ENCODE measurements around the gene SPN. TPM values are rescaled to one million over a fixed set of nuclear protein-coding genes. Genes with fewer than 3 reads are reported as not detected.
A peak's percentile ranks its signal among the peaks of the same experiment; 100 is the strongest.
"Not testable (repeated sequence)": the region's sequence is repeated elsewhere in the genome, so short reads cannot be mapped to it uniquely, and the experiment has no call there.

The SPN gene
- total and polyA plus RNA-seq, 4 donors, result 0.79 to 3.3 (median 0.92) TPM

DNA sequence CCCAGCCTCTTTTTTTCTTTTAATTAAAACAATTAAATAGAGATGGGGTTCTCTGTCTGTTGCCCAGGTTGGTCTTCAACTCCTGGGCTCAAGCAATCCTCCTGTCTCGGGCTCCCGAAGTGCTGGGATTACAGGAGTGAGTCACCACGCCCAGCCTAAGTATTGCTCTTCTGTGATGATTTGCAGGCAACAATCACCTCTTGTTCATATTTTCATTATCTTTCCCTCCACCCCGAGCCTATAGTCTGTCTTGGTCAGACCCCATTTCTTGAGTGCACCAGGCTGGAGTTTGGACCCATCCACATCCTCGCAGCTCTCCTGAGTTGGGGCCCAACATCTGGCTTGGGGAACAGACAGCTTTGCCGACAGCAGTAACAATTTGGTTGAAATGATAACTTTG, 4.3 kb upstream of the SPN start:
- DNase-seq (ENCODE audit: low read depth in 4 of 6, low spot score in 6 of 6), result no peak
- Histone ChIP-seq H3K27me3 (ENCODE audit: control insufficient read depth, insufficient read depth, low read length) (no peaks in the 10 kb centered on the region), H3K4me3 (ENCODE audit: low read depth, low read length) (no peak overlapping the region), H3K9me3 (ENCODE audit: control insufficient read depth, insufficient read depth, low read length) (no peaks in the 10 kb centered on the region), H3K36me3 (ENCODE audit: control insufficient read depth, insufficient read depth, low read length) (no peaks in the 10 kb centered on the region), H3K4me1 (ENCODE audit: control insufficient read depth, insufficient read depth, low read length) (peaks cover 6% of the 10 kb centered on the region), H3K27ac (ENCODE audit: low read depth, low read length) (no peak overlapping the region)
- 84% methylated on average over 5 of the region's 6 CpGs for WGBS (ENCODE audit: insufficient coverage)

DNA sequence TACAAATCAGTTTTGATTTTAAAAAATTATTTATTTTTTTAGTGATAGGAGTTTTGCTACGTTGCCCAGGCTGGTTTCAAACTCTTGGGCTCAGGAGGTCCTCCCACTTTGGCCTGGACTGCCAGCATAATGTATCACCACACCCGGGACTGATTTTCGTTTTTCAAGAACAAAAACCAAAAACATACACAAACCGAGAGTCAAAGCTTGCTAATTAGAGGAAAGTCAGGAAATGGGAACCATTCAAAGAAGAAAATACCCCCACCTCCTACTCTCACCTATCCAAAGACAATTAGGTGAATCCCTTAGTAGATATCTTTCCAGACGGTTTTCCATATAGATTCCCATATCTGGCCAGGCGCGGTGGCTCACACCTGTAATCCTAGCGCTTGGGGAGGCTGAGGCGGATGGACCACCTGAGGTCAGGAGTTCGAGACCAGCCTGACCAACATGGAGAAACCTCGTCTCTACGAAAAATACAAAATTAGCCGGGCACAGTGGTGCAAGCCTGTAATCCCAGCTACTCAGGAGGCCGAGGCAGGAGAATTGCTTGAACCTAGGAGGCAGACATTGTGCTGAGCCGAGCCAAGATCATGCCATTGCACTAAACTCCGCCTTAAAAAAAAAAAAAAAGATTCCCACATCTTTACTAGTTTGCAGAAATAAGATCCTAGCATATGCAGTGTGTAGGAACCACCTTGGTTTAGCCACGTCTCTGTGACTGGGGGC, 883 bp upstream of the SPN start:
- DNase-seq (ENCODE audit: low read depth in 4 of 6, low spot score in 6 of 6), result no peak
- WGBS (ENCODE audit: insufficient coverage), result 90% methylated on average over 13 of the region's 17 CpGs
- Histone ChIP-seq H3K4me3 (ENCODE audit: low read depth, low read length) (no peak overlapping the region), H3K36me3 (ENCODE audit: control insufficient read depth, insufficient read depth, low read length) (no peaks in the 10 kb centered on the region), H3K4me1 (ENCODE audit: control insufficient read depth, insufficient read depth, low read length) (peaks cover 28% of the 10 kb centered on the region), H3K27me3 (ENCODE audit: control insufficient read depth, insufficient read depth, low read length) (no peaks in the 10 kb centered on the region), H3K9me3 (ENCODE audit: control insufficient read depth, insufficient read depth, low read length) (no peaks in the 10 kb centered on the region), H3K27ac (ENCODE audit: low read depth, low read length) (no peak overlapping the region)

DNA sequence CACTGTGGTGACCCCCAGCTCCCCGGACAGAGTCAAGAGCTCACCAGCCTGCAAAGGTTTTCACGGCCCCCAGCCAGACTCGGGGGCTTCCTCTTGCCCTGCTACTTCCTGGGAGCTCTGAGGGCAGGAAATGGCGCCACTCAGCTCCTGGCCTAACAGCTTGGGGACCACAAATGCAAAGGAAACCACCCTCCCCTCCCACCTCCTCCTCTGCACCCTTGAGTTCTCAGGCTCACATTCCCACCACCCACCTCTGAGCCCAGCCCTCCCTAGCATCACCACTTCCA, 375 bp upstream of the SPN start:
- Histone ChIP-seq H3K9me3 (ENCODE audit: control insufficient read depth, insufficient read depth, low read length) (no peaks in the 10 kb centered on the region), H3K4me1 (ENCODE audit: control insufficient read depth, insufficient read depth, low read length) (peaks cover 28% of the 10 kb centered on the region), H3K36me3 (ENCODE audit: control insufficient read depth, insufficient read depth, low read length) (no peaks in the 10 kb centered on the region), H3K27me3 (ENCODE audit: control insufficient read depth, insufficient read depth, low read length) (no peaks in the 10 kb centered on the region), H3K4me3 (ENCODE audit: low read depth, low read length) (no peak overlapping the region), H3K27ac (ENCODE audit: low read depth, low read length) (no peak overlapping the region)
- no peak for DNase-seq (ENCODE audit: low read depth in 4 of 6, low spot score in 6 of 6)
- 78% methylated on average over 4 of the region's 4 CpGs for WGBS (ENCODE audit: insufficient coverage)

DNA sequence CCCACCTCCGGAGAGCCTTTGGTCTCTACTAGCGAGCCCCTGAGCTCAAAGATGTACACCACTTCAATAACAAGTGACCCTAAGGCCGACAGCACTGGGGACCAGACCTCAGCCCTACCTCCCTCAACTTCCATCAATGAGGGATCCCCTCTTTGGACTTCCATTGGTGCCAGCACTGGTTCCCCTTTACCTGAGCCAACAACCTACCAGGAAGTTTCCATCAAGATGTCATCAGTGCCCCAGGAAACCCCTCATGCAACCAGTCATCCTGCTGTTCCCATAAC, 702 bp downstream of the SPN start:
- Histone ChIP-seq H3K36me3 (ENCODE audit: control insufficient read depth, insufficient read depth, low read length) (no peaks in the 10 kb centered on the region), H3K4me1 (ENCODE audit: control insufficient read depth, insufficient read depth, low read length) (peaks cover 28% of the 10 kb centered on the region), H3K27ac (ENCODE audit: low read depth, low read length) (no peak overlapping the region), H3K9me3 (ENCODE audit: control insufficient read depth, insufficient read depth, low read length) (no peaks in the 10 kb centered on the region), H3K27me3 (ENCODE audit: control insufficient read depth, insufficient read depth, low read length) (no peaks in the 10 kb centered on the region), H3K4me3 (ENCODE audit: low read depth, low read length) (no peak overlapping the region)
- 80% methylated on average over 3 of the region's 3 CpGs for WGBS (ENCODE audit: insufficient coverage)
- no peak for DNase-seq (ENCODE audit: low read depth in 4 of 6, low spot score in 6 of 6)

DNA sequence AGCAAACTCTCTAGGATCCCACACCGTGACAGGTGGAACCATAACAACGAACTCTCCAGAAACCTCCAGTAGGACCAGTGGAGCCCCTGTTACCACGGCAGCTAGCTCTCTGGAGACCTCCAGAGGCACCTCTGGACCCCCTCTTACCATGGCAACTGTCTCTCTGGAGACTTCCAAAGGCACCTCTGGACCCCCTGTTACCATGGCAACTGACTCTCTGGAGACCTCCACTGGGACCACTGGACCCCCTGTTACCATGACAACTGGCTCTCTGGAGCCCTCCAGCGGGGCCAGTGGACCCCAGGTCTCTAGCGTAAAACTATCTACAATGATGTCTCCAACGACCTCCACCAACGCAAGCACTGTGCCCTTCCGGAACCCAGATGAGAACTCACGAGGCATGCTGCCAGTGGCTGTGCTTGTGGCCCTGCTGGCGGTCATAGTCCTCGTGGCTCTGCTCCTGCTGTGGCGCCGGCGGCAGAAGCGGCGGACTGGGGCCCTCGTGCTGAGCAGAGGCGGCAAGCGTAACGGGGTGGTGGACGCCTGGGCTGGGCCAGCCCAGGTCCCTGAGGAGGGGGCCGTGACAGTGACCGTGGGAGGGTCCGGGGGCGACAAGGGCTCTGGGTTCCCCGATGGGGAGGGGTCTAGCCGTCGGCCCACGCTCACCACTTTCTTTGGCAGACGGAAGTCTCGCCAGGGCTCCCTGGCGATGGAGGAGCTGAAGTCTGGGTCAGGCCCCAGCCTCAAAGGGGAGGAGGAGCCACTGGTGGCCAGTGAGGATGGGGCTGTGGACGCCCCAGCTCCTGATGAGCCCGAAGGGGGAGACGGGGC, 1.3 kb downstream of the SPN start:
- Histone ChIP-seq H3K4me1 (ENCODE audit: control insufficient read depth, insufficient read depth, low read length) (peaks cover 28% of the 10 kb centered on the region), H3K36me3 (ENCODE audit: control insufficient read depth, insufficient read depth, low read length) (no peaks in the 10 kb centered on the region), H3K27ac (ENCODE audit: low read depth, low read length) (no peak overlapping the region), H3K4me3 (ENCODE audit: low read depth, low read length) (no peak overlapping the region), H3K27me3 (ENCODE audit: control insufficient read depth, insufficient read depth, low read length) (no peaks in the 10 kb centered on the region), H3K9me3 (ENCODE audit: control insufficient read depth, insufficient read depth, low read length) (no peaks in the 10 kb centered on the region)
- peak in 1 of 6 donors; percentile 68 for DNase-seq (ENCODE audit: low read depth in 4 of 6, low spot score in 6 of 6)
- WGBS (ENCODE audit: insufficient coverage), result 59% methylated on average over 30 of the region's 35 CpGs

DNA sequence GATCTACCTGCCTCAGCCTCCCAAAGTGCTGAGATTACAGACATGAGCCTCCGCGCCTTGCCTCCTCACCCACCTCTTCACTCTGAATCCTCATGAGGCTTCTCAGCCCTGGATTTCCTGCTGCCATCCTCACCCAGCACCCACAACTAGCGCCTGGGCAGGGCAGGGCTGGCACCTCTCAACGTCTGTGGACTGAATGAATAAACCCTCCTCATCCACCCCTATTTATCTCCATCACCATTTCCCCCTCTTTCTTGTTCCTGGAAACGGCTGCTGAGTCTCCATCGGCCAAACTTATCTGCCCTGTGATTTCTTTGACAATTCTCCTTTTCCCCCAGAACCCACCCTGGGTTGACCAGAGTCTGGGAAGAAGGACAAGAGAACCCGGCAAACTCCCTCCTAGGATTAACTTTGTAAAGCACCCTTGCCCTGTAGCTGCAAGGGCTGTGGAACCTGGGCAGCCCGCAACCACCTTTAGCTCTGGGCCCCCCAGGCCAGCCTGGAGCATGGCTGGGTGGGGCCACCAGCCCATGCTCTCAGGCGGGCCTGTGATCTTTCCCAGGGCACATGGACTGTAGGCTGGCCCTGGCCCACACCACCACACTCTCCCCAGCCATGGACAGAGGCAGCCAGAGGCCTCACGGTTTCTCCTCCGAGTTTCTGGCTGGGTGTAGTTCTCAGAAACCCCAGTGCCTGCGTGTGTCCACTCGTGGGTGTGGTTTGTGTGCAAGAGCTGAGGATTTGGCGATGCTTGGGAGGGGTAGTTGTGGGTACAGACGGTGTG, 2.4 kb downstream of the SPN start:
- Histone ChIP-seq H3K9me3 (ENCODE audit: control insufficient read depth, insufficient read depth, low read length) (no peaks in the 10 kb centered on the region), H3K27ac (ENCODE audit: low read depth, low read length) (no peak overlapping the region), H3K4me1 (ENCODE audit: control insufficient read depth, insufficient read depth, low read length) (peaks cover 28% of the 10 kb centered on the region), H3K36me3 (ENCODE audit: control insufficient read depth, insufficient read depth, low read length) (no peaks in the 10 kb centered on the region), H3K27me3 (ENCODE audit: control insufficient read depth, insufficient read depth, low read length) (no peaks in the 10 kb centered on the region), H3K4me3 (ENCODE audit: low read depth, low read length) (no peak overlapping the region)
- DNase-seq (ENCODE audit: low read depth in 4 of 6, low spot score in 6 of 6), result no peak
- 78% methylated on average over 14 of the region's 15 CpGs for WGBS (ENCODE audit: insufficient coverage)

DNA sequence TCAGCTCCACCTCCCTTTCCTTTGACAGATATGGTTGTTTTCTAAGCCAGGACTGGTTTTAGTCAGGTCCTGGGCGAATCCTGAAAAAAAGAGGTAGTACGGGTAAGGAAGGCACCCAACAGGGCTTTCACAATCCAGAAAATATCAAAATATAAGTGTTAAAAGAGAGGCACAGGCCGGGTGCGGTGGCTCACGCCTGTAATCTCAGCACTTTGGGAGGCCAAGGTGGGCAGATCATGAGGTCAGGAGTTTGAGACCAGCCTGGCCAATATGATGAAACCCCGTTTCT, 4.2 kb downstream of the SPN start:
- H3K4me3 ChIP-seq (ENCODE audit: low read depth, low read length), result not testable (repeated sequence)

DNA sequence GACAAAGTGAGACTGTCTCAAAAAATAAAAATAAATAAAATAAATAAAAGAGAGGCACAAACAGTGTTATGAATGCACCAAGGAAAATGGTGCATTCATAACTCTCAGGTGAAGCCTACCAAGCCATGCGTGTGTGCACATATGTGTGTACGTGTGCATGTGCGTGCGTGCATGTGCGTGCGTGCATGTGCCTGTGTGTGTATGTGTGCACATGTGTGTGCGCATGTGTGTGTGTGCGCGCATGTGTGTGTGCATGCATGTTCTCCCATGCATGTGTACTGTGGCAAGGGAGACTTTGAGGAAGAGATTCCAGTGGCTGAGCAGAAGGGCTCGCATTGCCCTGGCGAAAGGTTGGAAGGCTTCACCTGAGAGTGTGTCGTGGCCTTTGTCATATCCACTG, 4.7 kb downstream of the SPN start:
- Histone ChIP-seq H3K4me3 (ENCODE audit: low read depth, low read length) (no peak overlapping the region), H3K27me3 (ENCODE audit: control insufficient read depth, insufficient read depth, low read length) (no peaks in the 10 kb centered on the region), H3K4me1 (ENCODE audit: control insufficient read depth, insufficient read depth, low read length) (peaks cover 28% of the 10 kb centered on the region), H3K9me3 (ENCODE audit: control insufficient read depth, insufficient read depth, low read length) (no peaks in the 10 kb centered on the region), H3K36me3 (ENCODE audit: control insufficient read depth, insufficient read depth, low read length) (no peaks in the 10 kb centered on the region), H3K27ac (ENCODE audit: low read depth, low read length) (no peak overlapping the region)
- DNase-seq (ENCODE audit: low read depth in 4 of 6, low spot score in 6 of 6), result no peak
- WGBS (ENCODE audit: insufficient coverage), result 97% methylated on average over 9 of the region's 12 CpGs

More for the DNA sequence above, 4.2 kb downstream of the SPN start:
- H3K36me3 ChIP-seq (ENCODE audit: control insufficient read depth, insufficient read depth, low read length); H3K27ac ChIP-seq (ENCODE audit: low read depth, low read length); DNase-seq (ENCODE audit: low read depth in 4 of 6, low spot score in 6 of 6); H3K27me3 ChIP-seq (ENCODE audit: control insufficient read depth, insufficient read depth, low read length); H3K9me3 ChIP-seq (ENCODE audit: control insufficient read depth, insufficient read depth, low read length): not testable (repeated sequence)
- 100% methylated on average over 1 of the region's 6 CpGs for WGBS (ENCODE audit: insufficient coverage)
- H3K4me1 ChIP-seq (ENCODE audit: control insufficient read depth, insufficient read depth, low read length), result peaks cover 28% of the 10 kb centered on the region

DNA sequence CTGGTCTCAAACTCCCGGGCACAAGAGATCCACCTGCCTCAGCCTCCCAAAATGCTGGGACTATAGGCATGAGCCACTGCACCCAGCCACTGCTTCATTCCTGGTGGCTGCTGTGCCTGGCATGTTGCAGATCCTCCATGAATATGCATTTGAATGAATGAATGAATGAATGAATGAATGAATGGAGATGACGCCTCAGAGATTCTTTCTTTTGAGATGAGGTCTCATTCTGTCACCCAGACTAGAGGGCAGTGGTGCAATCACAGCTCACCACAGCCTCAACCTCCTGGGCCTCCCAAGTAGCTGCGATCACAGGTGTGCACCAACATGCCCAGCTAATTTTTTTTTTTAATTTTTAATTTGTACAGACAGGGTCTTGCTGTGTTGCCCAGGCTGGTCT, 5.2 kb downstream of the SPN start:
- H3K4me3 ChIP-seq (ENCODE audit: low read depth, low read length), result no peak overlapping the region
- H3K27me3 ChIP-seq (ENCODE audit: control insufficient read depth, insufficient read depth, low read length), result no peaks in the 10 kb centered on the region
- peaks cover 27% of the 10 kb centered on the region for H3K4me1 ChIP-seq (ENCODE audit: control insufficient read depth, insufficient read depth, low read length)
- H3K27ac ChIP-seq (ENCODE audit: low read depth, low read length), result no peak overlapping the region
- H3K36me3 ChIP-seq (ENCODE audit: control insufficient read depth, insufficient read depth, low read length), result no peaks in the 10 kb centered on the region
- 100% methylated on average over 1 of the region's 3 CpGs for WGBS (ENCODE audit: insufficient coverage)
- no peak for DNase-seq (ENCODE audit: low read depth in 4 of 6, low spot score in 6 of 6)
- H3K9me3 ChIP-seq (ENCODE audit: control insufficient read depth, insufficient read depth, low read length), result no peaks in the 10 kb centered on the region

DNA sequence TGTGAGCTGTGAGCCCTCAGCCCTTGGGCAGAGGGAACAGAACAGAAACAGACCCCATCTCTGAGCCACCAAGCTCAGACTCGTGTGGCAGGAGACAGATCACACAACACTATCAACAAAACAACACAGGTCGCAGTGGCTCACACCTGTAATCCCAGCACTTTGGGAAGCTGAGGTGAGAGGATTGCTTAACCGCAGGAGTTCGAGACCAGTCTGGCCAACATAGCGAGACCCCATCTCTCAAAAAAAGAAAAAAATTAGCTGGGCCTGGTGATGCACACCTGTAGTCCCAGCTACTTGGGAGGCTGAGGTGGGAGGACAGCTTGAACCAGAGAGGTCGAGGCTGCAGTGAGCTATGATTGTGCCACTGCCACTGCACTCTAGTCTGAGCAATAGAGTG, 10.5 kb downstream of the SPN start:
- 94% methylated on average over 5 of the region's 6 CpGs for WGBS (ENCODE audit: insufficient coverage)
- no peak overlapping the region for H3K27ac ChIP-seq (ENCODE audit: low read depth, low read length)

More for the DNA sequence above, 10.5 kb downstream of the SPN start:
- Histone ChIP-seq H3K27me3 (ENCODE audit: control insufficient read depth, insufficient read depth, low read length) (no peaks in the 10 kb centered on the region), H3K4me1 (ENCODE audit: control insufficient read depth, insufficient read depth, low read length) (peaks cover 10% of the 10 kb centered on the region), H3K36me3 (ENCODE audit: control insufficient read depth, insufficient read depth, low read length) (no peaks in the 10 kb centered on the region), H3K4me3 (ENCODE audit: low read depth, low read length) (no peak overlapping the region), H3K9me3 (ENCODE audit: control insufficient read depth, insufficient read depth, low read length) (no peaks in the 10 kb centered on the region)
- no peak for DNase-seq (ENCODE audit: low read depth in 4 of 6, low spot score in 6 of 6)

Measured in spinal cord (tissue), 10 donors.